Endothelial cell of umbilical vein (primary cell): ENCODE measurements around the gene GNAL. TPM values are rescaled to one million over a fixed set of nuclear protein-coding genes. Genes with fewer than 3 reads are reported as not detected.

Source experiments
- BruUV-seq: library from RNA; stranded (reverse); fragments of 400-500 nt; replicated peaks from 2 replicates; lab custom pipeline; 2021; lab: Mats Ljungman, UMichigan
- CTCF ChIA-PET: fragments of 300-600, 350-600 bp; sonication (Branson Sonifier 250); formaldehyde crosslinking; loops from one replicate; lab custom pipeline; 2021; ENCODE audit warnings: antibody characterized with exemption, inconsistent platforms; lab: Charles Lee
- POLR2A ChIA-PET: fragments of 300-600, 350-600 bp; sonication (Branson Sonifier 250); formaldehyde crosslinking; loops from one replicate; lab custom pipeline; 2021; ENCODE audit warnings: antibody characterized with exemption, inconsistent platforms; lab: Charles Lee
- DNase-seq: peaks from one replicate; pipeline ENCODE4 v3.0.0-alpha.2; 2011; ENCODE audit warnings: low read depth, low spot score
- FAIRE-seq: peaks from 2 replicates; lab custom pipeline; 2011; peaks lifted over from hg19 to GRCh38; lab: Jason Lieb, UNC
- H2AFZ ChIP-seq: 2 replicates; pipeline ENCODE4 v1.6.0; 2012; ENCODE audit warnings: low read depth, low read length, control low read depth, inconsistent platforms
- H3K27ac ChIP-seq: 2 replicates; pipeline ENCODE4 v1.5.1; 2011; ENCODE audit warnings: low read depth, mild to moderate bottlenecking, control low read depth, low read length, moderate library complexity; ENCODE audit not compliant: insufficient read depth
- H3K27me3 ChIP-seq, 2 experiments: 2 replicates each; pipeline versions ENCODE4 v1.6.0 to v1.6.1; 2011; ENCODE audit warnings: low read length in 2 of 2, mixed read lengths in 1 of 2; ENCODE audit not compliant: control insufficient read depth in 2 of 2, insufficient read depth in 2 of 2
- H3K36me3 ChIP-seq, 2 experiments: 2 replicates in 1 of 2; 3 replicates in 1 of 2; pipeline ENCODE4 v1.5.1; 2011; ENCODE audit warnings: low read length in 2 of 2, mild to moderate bottlenecking in 1 of 2, moderate library complexity in 1 of 2; ENCODE audit not compliant: control insufficient read depth in 2 of 2, insufficient read depth in 2 of 2; ENCODE audit errors: extremely low read depth in 1 of 2
- H3K4me1 ChIP-seq: 3 replicates; pipeline ENCODE4 v1.5.1; 2011; ENCODE audit warnings: mild to moderate bottlenecking, low read length; ENCODE audit not compliant: control insufficient read depth, insufficient read depth; ENCODE audit errors: extremely low read depth
- H3K4me2 ChIP-seq: 2 replicates; pipeline ENCODE4 v1.6.1; 2011; ENCODE audit warnings: low read length, control low read depth, mixed read lengths; ENCODE audit not compliant: insufficient read depth
- H3K4me3 ChIP-seq, 3 experiments: fragments of 200-600 bp in 1 of 3; sonication (generic), shearing (Covaris generic) in 1 of 3; replicated peaks in 1 of 3; 2 replicates each; pipeline ENCODE4 v1.5.1; 2011 to 2016; ENCODE audit warnings: control low read depth in 3 of 3, low read length in 3 of 3, mild to moderate bottlenecking in 2 of 3, inconsistent platforms in 1 of 3, low read depth in 1 of 3, moderate library complexity in 1 of 3; ENCODE audit not compliant: insufficient read depth in 1 of 3
- H3K79me2 ChIP-seq: 2 replicates; pipeline ENCODE4 v1.6.0; 2012; ENCODE audit warnings: low read length, inconsistent platforms; ENCODE audit not compliant: control insufficient read depth, insufficient read depth
- H3K9ac ChIP-seq: replicated peaks from 2 replicates; pipeline ENCODE3; 2011; ENCODE audit warnings: low read length, control low read depth; ENCODE audit not compliant: insufficient read depth; ENCODE audit errors: extremely low read depth
- H3K9me1 ChIP-seq: replicated peaks from 3 replicates; pipeline ENCODE4 v1.6.0; 2011; ENCODE audit warnings: mild to moderate bottlenecking, low read length; ENCODE audit not compliant: control insufficient read depth, insufficient read depth; ENCODE audit errors: extremely low read depth
- H3K9me3 ChIP-seq: replicated peaks from 2 replicates; pipeline ENCODE4 v1.5.1; 2012; ENCODE audit warnings: low read length, inconsistent platforms; ENCODE audit not compliant: control insufficient read depth, insufficient read depth
- H4K20me1 ChIP-seq: replicated peaks from 2 replicates; pipeline ENCODE3; 2011; ENCODE audit warnings: mild to moderate bottlenecking, low read length; ENCODE audit not compliant: control insufficient read depth, insufficient read depth; ENCODE audit errors: extremely low read depth
- CTCF ChIP-seq, 2 donors: IDR thresholded peaks; 1 replicate in 1 of 2; 2 replicates in 1 of 2; pipeline ENCODE4 v1.5.1; 2011; ENCODE audit warnings: low read length in 2 of 2, mild to moderate bottlenecking in 2 of 2, moderate library complexity in 2 of 2, control low read depth in 1 of 2, inconsistent platforms in 1 of 2, low read depth in 1 of 2; ENCODE audit not compliant: insufficient read depth in 1 of 2; ENCODE audit errors: extremely low read depth in 1 of 2
- EZH2 ChIP-seq: IDR thresholded peaks from 2 replicates; pipeline ENCODE4 v1.6.1; 2012; ENCODE audit warnings: borderline replicate concordance, low read depth, mild to moderate bottlenecking, moderate library complexity, low read length, inconsistent platforms; ENCODE audit not compliant: severe bottlenecking
- FOS ChIP-seq: IDR thresholded peaks from 2 replicates; pipeline ENCODE4 v1.6.1; 2011; ENCODE audit warnings: mild to moderate bottlenecking, low read length, moderate library complexity, borderline replicate concordance; ENCODE audit not compliant: insufficient read depth
- GATA2 ChIP-seq: IDR thresholded peaks from 2 replicates; pipeline ENCODE4 v1.7.0; 2011; ENCODE audit warnings: low read depth, mild to moderate bottlenecking, moderate library complexity, mixed read lengths, low read length; ENCODE audit not compliant: insufficient read length, insufficient read depth
- JUN ChIP-seq: IDR thresholded peaks from 2 replicates; pipeline ENCODE4 v1.6.1; 2011; ENCODE audit warnings: borderline replicate concordance, low read depth; ENCODE audit not compliant: insufficient read length, insufficient read depth
- MAX ChIP-seq: IDR thresholded peaks from 2 replicates; pipeline ENCODE4 v1.6.1; 2011; ENCODE audit not compliant: insufficient read depth, insufficient read length
- MYC ChIP-seq: IDR thresholded peaks from one replicate; pipeline ENCODE4 v1.6.1; 2011; ENCODE audit warnings: mild to moderate bottlenecking, low read depth, low read length
- POLR2A ChIP-seq: IDR thresholded peaks from 2 replicates; pipeline ENCODE4 v1.6.1; 2012; ENCODE audit warnings: low read depth, mild to moderate bottlenecking, control low read depth, low read length
- POLR2AphosphoS5 ChIP-seq: IDR thresholded peaks from 2 replicates; pipeline ENCODE4 v1.6.1; 2012; ENCODE audit warnings: low read depth, mild to moderate bottlenecking, control low read depth, low read length, moderate library complexity; ENCODE audit not compliant: insufficient read depth
- dilution Hi-C: fragments of 300-500 bp; cut with MboI; formaldehyde crosslinking; loops from one replicate; pipeline ENCODE4 v1.15.0; 2019; ENCODE audit warnings: low sequenced_read_pairs; ENCODE audit not compliant: extremely low pct_ligation_motif_present
- intact Hi-C: fragments of 100-400 bp; cut with micrococcal nuclease; formaldehyde crosslinking; loops from one replicate; pipeline ENCODE4 v1.10.0; 2022
- polyA plus RNA-seq, 4 experiments: library from polyadenylated mRNA; depleted of rRNA in 3 of 4; stranded (reverse) in 3 of 4; unstranded in 1 of 4; fragments of >200 nt; gene quantifications; 2 replicates each; pipeline versions ENCODE4 v1.2.1 to v1.2.3, GENCODE V29; 2011 to 2012; ENCODE audit warnings: missing spikeins in 1 of 4
- total RNA-seq: library from RNA; stranded (reverse); gene quantifications from 2 replicates; pipeline ENCODE4 v1.2.3, GENCODE V29; 2021

GNAL gene
- total and polyA plus RNA-seq, 2 donors (not counting 3 experiments of a cell fraction or from before 2014, with no cell fraction given): 0.07 to 0.73 TPM

- FAIRE-seq (no peak), DNase-seq (no peak)
- TF ChIP-seq POLR2A (no peak), MYC (no peak), EZH2 (no peak), FOS (no peak), GATA2 (no peak), CTCF (IDR thresholded peaks at IDR 0.05; ENCODE audit: extremely low read depth in 1 of 2, insufficient read depth in 1 of 2, low read depth in 1 of 2, low read length in 2 of 2) (no peak), MAX (no peak), POLR2AphosphoS5 (no peak), JUN (no peak)
- dilution Hi-C loops (no loop called here), intact Hi-C loops (no loop called here)
- Histone ChIP-seq H4K20me1 (no peaks in the 10 kb centered on the region), H3K27ac (no peak overlapping the region), H3K9me3 (no peaks in the 10 kb centered on the region), H3K4me2 (no peak overlapping the region), H3K4me1 (no peaks in the 10 kb centered on the region), H3K79me2 (no peaks in the 10 kb centered on the region), H3K4me3 (no peak overlapping the region), H3K9me1 (no peaks in the 10 kb centered on the region), H3K36me3 (no peaks in the 10 kb centered on the region), H2AFZ (no peak overlapping the region), H3K9ac (no peak overlapping the region), H3K27me3 (no peaks in the 10 kb centered on the region)
- CTCF ChIA-PET: interaction anchor here (0.5 to 1.0 kb wide), 2 partner anchors 14 to 30 kb away, joined by 3 read pairs; no protein-coding TSS in a partner anchor
- no TSS peak for BruUV-seq
- POLR2A ChIA-PET: no interaction called here
Measured at GRCh38 chr18:11719050-11719449, 30.0 kb downstream of the GNAL start.
